Spleen (tissue), 11 donors: ENCODE data around the gene HEATR3. TPM values are rescaled to one million over a fixed set of nuclear protein-coding genes. Genes with fewer than 3 reads are reported as not detected.

ENCODE experiments used
- DNase-seq: peaks from one replicate; pipeline ENCODE4 v3.0.0-alpha.2; 2020
- H3K27ac ChIP-seq, 8 donors: fragments of 200-600 bp; sonication (generic) in 7 of 8; 1 replicate in 4 of 8; 2 replicates in 4 of 8; pipeline versions ENCODE4 v1.5.0 to v1.8.0; 2016 to 2021; ENCODE audit warnings: inconsistent platforms in 4 of 8, mild to moderate bottlenecking in 4 of 8, moderate library complexity in 1 of 8
- H3K27me3 ChIP-seq, 7 donors: fragments of 200-600 bp; sonication (generic) in 6 of 7; replicated peaks in 1 of 7; 1 replicate in 4 of 7; 2 replicates in 3 of 7; pipeline versions ENCODE4 v1.5.0 to v1.8.0; 2016 to 2021; ENCODE audit warnings: inconsistent platforms in 3 of 7, mild to moderate bottlenecking in 1 of 7
- H3K36me3 ChIP-seq, 6 donors: fragments of 200-600 bp; sonication (generic) in 5 of 6; 1 replicate in 4 of 6; 2 replicates in 2 of 6; pipeline versions ENCODE4 v1.5.0 to v1.8.0; 2016 to 2021; ENCODE audit warnings: inconsistent platforms in 2 of 6
- H3K4me1 ChIP-seq, 6 donors: fragments of 200-600 bp; sonication (generic) in 5 of 6; 1 replicate in 3 of 6; 2 replicates in 3 of 6; pipeline versions ENCODE4 v1.5.0 to v1.8.0; 2016 to 2021; ENCODE audit warnings: inconsistent platforms in 3 of 6
- H3K4me3 ChIP-seq, 8 donors: fragments of 200-600 bp; sonication (generic) in 7 of 8; 1 replicate in 4 of 8; 2 replicates in 4 of 8; pipeline versions ENCODE4 v1.5.0 to v1.8.0; 2016 to 2021; ENCODE audit warnings: inconsistent platforms in 4 of 8, mild to moderate bottlenecking in 4 of 8, moderate library complexity in 2 of 8
- H3K9me3 ChIP-seq, 8 donors: fragments of 200-600 bp; sonication (generic) in 7 of 8; 1 replicate in 4 of 8; 2 replicates in 4 of 8; pipeline versions ENCODE4 v1.5.0 to v1.8.0; 2016 to 2021; ENCODE audit warnings: inconsistent platforms in 4 of 8
- CTCF ChIP-seq, 11 experiments: fragments of 200-600 bp in 7 of 11; fragments of 450-650 bp in 4 of 11; sonication (generic) in 4 of 11; IDR thresholded peaks in 8 of 11; conservative IDR thresholded peaks in 3 of 11; 1 replicate in 7 of 11; 2 replicates in 4 of 11; pipeline versions ENCODE4 v1.4.0 to v1.8.0; 2016 to 2021; ENCODE audit warnings: antibody characterized with exemption in 11 of 11, inconsistent platforms in 4 of 11, mild to moderate bottlenecking in 1 of 11
- POLR2A ChIP-seq, 3 donors: fragments of 450-650 bp; IDR thresholded peaks; one replicate each; pipeline ENCODE4 v1.5.1; 2017; ENCODE audit warnings: antibody characterized with exemption in 3 of 3, mild to moderate bottlenecking in 1 of 3
- POLR2AphosphoS5 ChIP-seq, 3 donors: sonication (generic); formaldehyde crosslinking; IDR thresholded peaks; one replicate each; pipeline ENCODE4 v1.5.1; 2017; ENCODE audit warnings: antibody characterized with exemption in 3 of 3
- WGBS, 5 donors: extraction: QIAGEN DNeasy Blood & Tissue Kit in 3 of 5; methylation state at CpG; one replicate each; pipeline versions ENCODE4 v1.1.5 to v1.1.7; 2013 to 2018; 5-methylcytosine and 5-hydroxymethylcytosine counted together
- intact Hi-C: fragments of 100-400 bp; cut with DNase I; formaldehyde crosslinking; loops from one replicate; pipeline ENCODE4 v1.15.0; 2023; ENCODE audit warnings: low total_unique reads
- polyA plus RNA-seq, 3 donors: library from polyadenylated mRNA; stranded (reverse); fragments of 200-250 nt; gene quantifications; one replicate each; pipeline ENCODE4 v1.2.1, GENCODE V29; 2013
- total RNA-seq, 7 donors: library from RNA; depleted of rRNA in 3 of 7; stranded (reverse); fragments of >200 nt in 3 of 7; fragmentation: NEBNext Ultra II Directional in 4 of 7; extraction: Animal tissue kit (Norgen Biotek cat#: 25700) in 4 of 7; gene quantifications; one replicate each; pipeline versions ENCODE4 v1.1.0 to v1.2.1, GENCODE V29; 2016 to 2021
- donor health status: healthy with polysubstance abuse.
- donor health status: DM: no; HTN: no; CAD: no; lungs with moderate emphysema.
- donor health status: DM: no; HTN: no; CAD: no.
- donor health status: Bipolar disorder and iron deficiency.
- donor health status: healthy.
- donor health status: DM: no; HTN: no; CAD: no.
- donor health status: DM: yes; HTN: yes; CAD: no.

HEATR3 gene
- total and polyA plus RNA-seq, 10 donors: 8.3 to 40.8 (median 23.6) TPM

DNA sequence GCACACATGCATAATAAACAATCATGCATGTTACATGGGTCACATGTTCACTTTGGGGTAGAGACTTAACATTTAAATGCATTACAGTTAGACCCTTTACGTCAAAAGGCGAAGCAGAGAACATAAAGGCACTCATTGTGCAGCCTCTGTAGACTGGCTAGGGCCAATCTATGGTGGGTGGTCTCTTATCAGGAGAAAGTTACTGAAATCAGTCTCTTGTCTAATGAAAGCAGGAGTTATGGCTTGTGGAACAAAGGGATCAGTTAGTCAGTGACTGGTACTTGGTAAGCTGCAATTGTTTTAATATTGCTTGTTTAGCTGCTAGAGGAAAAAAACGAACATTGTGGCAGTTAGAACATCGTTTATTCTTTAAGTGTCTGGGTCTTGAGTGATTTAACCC, 42.1 kb upstream of the HEATR3 start:
- peak in 1 of 11 experiments; percentile 4 for TF ChIP-seq CTCF (IDR thresholded peaks at IDR 0.05 in 8 of 11, conservative IDR thresholded peaks at IDR 0.05 in 3 of 11)
- TF ChIP-seq POLR2AphosphoS5 (IDR thresholded peaks at IDR 0.05): no peak
- no peak for TF ChIP-seq POLR2A (IDR thresholded peaks at IDR 0.05)
- Histone ChIP-seq H3K9me3 (no peaks in the 10 kb centered on the region), H3K27me3 (peaks cover 0 to 6% (median 0%) of the 10 kb centered on the region in 7 donors), H3K4me3 (no peak overlapping the region), H3K4me1 (peaks cover 17 to 40% (median 34%) of the 10 kb centered on the region in 6 donors), H3K27ac (no peak overlapping the region), H3K36me3 (peaks cover 0 to 17% (median 0%) of the 10 kb centered on the region in 6 donors)
- intact Hi-C loops: loop anchor here (10.0 kb wide), 1 partner anchor 641 kb away; no protein-coding TSS in a partner anchor
- WGBS, 5 donors: 44 to 52% (median 46%) methylated on average over 4 of the region's 4 CpGs
- DNase-seq: no peak

DNA sequence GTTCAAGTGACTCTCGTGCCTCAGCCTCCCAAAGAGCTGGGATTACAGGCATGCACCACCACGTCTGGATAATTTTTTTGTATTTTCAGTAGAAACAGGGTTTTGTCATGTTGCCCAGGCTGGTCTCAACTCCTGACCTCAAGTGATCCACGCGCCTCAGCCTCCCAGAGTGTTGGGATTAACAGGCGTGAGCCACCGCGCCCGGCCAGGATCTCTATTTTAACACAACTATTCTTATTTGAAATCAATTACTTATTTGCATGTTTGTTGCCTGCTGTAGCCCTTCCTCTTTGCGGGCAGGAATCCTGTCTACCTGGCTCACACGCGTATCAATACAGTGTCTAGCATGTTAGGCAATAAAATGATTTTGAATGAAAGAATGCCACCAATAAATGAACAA, 41.6 kb upstream of the HEATR3 start:
- DNase-seq: no peak
- TF ChIP-seq POLR2A (IDR thresholded peaks at IDR 0.05): no peak
- TF ChIP-seq POLR2AphosphoS5 (IDR thresholded peaks at IDR 0.05): no peak
- no peak for TF ChIP-seq CTCF (IDR thresholded peaks at IDR 0.05 in 8 of 11, conservative IDR thresholded peaks at IDR 0.05 in 3 of 11)
- intact Hi-C loops: loop anchor here (10.0 kb wide), 1 partner anchor 641 kb away; no protein-coding TSS in a partner anchor
- peaks cover 17 to 46% (median 36%) of the 10 kb centered on the region in 6 donors for H3K4me1 ChIP-seq
- H3K36me3 ChIP-seq: peaks cover 0 to 21% (median 2%) of the 10 kb centered on the region in 6 donors
- peak overlapping the region in 1 of 8 donors; percentile 95 for H3K27ac ChIP-seq
- no peaks in the 10 kb centered on the region for H3K9me3 ChIP-seq
- H3K4me3 ChIP-seq: peak overlapping the region in 1 of 8 donors; percentile 97
- 90 to 95% (median 94%) methylated on average over 11 of the region's 11 CpGs for WGBS, 5 donors
- H3K27me3 ChIP-seq: peaks cover 0 to 6% (median 0%) of the 10 kb centered on the region in 7 donors

GRCh38 chr16:50024684-50025536, 40.9 kb upstream of the HEATR3 start, which contains the start of gene CNEP1R1:
Gene CNEP1R1 (plus strand): TSS chr16:50025225. CDS start chr16:50025316, 91 bp downstream.
- peak; percentile 98 for DNase-seq
- peaks cover 17 to 52% (median 36%) of the 10 kb centered on the region in 6 donors for H3K4me1 ChIP-seq
- TF ChIP-seq CTCF (IDR thresholded peaks at IDR 0.05 in 8 of 11, conservative IDR thresholded peaks at IDR 0.05 in 3 of 11): peak; percentile 96 to 100 (median 99)
- TF ChIP-seq POLR2AphosphoS5 (IDR thresholded peaks at IDR 0.05): peak; percentile 88 to 93 (median 89)
- TF ChIP-seq POLR2A (IDR thresholded peaks at IDR 0.05): no peak
- H3K4me3 ChIP-seq: peak within 1 kb of the TSS; percentile 72 to 98 (median 96)
- intact Hi-C loops: loop anchor here (5.0 to 10.0 kb wide), 2 partner anchors 182 to 640 kb away; no protein-coding TSS in a partner anchor
- H3K36me3 ChIP-seq: peaks cover 0 to 28% (median 5%) of the 10 kb centered on the region in 6 donors
- H3K27ac ChIP-seq: peak within 1 kb of the TSS; percentile 50 to 95 (median 90)
- 0 to 1% (median 1%) methylated on average over 46 to 65 of the region's 65 CpGs for WGBS, 5 donors
- peaks cover 0 to 6% (median 0%) of the 10 kb centered on the region in 7 donors for H3K27me3 ChIP-seq
- no peaks in the 10 kb centered on the region for H3K9me3 ChIP-seq
